Stimulated activated CD8-positive, alpha-beta memory T cell treated with anti-CD3 and anti-CD28 coated beads, Interleukin-4, amount 100 ng/mL, for 1 hour (primary cell): ENCODE results near the gene ABCA2.
A peak's percentile ranks its signal among the peaks of the same experiment; 100 is the strongest.

Source experiments
- DNase-seq, 2 donors: peaks; one replicate each; pipeline ENCODE4 v3.0.0-alpha.2; 2020; ENCODE audit warnings: low read depth in 2 of 2, low spot score in 1 of 2

ABCA2 gene

GRCh38 chr9:136982232-136983051 lies 45.6 kb downstream of the ABCA2 start, which contains the start of gene LCNL1:
Gene LCNL1, plus strand, starts transcription at chr9:136982993. Its CDS starts 594 bp downstream, at chr9:136983587.
- no peak for DNase-seq

- DNase-seq, result no peak
Measured at GRCh38 chr9:136981588-136982231, 46.3 kb downstream of the ABCA2 start.

GRCh38 chr9:136980669-136981478 lies 47.2 kb downstream of the ABCA2 start:
- no peak for DNase-seq

- no peak for DNase-seq
Measured at GRCh38 chr9:136979769-136980587, 48.1 kb downstream of the ABCA2 start.

- no peak for DNase-seq
Measured at GRCh38 chr9:136978865-136979544, 49.0 kb downstream of the ABCA2 start.

GRCh38 chr9:136978073-136978864 lies 49.8 kb downstream of the ABCA2 start:
- DNase-seq, result peak; percentile 62 to 66

- DNase-seq, result no peak
Measured at GRCh38 chr9:136977649-136978072, 50.4 kb downstream of the ABCA2 start.

GRCh38 chr9:136977223-136977622 lies 50.8 kb downstream of the ABCA2 start, which contains the start of gene PTGDS:
Gene PTGDS, plus strand, starts transcription at chr9:136977504. Its CDS starts 75 bp downstream, at chr9:136977579.
- DNase-seq, result no peak

GRCh38 chr9:136975644-136976043 lies 52.4 kb downstream of the ABCA2 start:
- DNase-seq, result no peak

GRCh38 chr9:136974817-136975535 lies 53.1 kb downstream of the ABCA2 start:
- DNase-seq, result no peak

GRCh38 chr9:136973618-136974617 lies 54.1 kb downstream of the ABCA2 start:
- DNase-seq, result no peak

GRCh38 chr9:136972743-136973142 lies 55.3 kb downstream of the ABCA2 start:
- no peak for DNase-seq

GRCh38 chr9:136972335-136972734 lies 55.7 kb downstream of the ABCA2 start:
- no peak for DNase-seq

- DNase-seq, result no peak
Measured at GRCh38 chr9:136971746-136972145, 56.3 kb downstream of the ABCA2 start.

GRCh38 chr9:136970361-136970760 lies 57.7 kb downstream of the ABCA2 start:
- DNase-seq, result no peak

GRCh38 chr9:136969774-136970173 lies 58.3 kb downstream of the ABCA2 start:
- DNase-seq, result no peak

- DNase-seq, result no peak
Measured at GRCh38 chr9:136969150-136969549, 58.9 kb downstream of the ABCA2 start.
